ENCODE results near the gene SLC5A10.

Gene SLC5A10

GRCh38 chr17:18951941-18952842 is at the start of gene SLC5A10:
Gene SLC5A10, plus strand, starts transcription at chr17:18952165. Its CDS starts 41 bp downstream, at chr17:18952206.
- TF ChIP-seq GATA3 (IDR thresholded peaks at IDR 0.05; ENCODE audit: low read depth, low read length) (no peak), GATA2 (IDR thresholded peaks at IDR 0.05; ENCODE audit: low read depth, low read length) (no peak)

GRCh38 chr17:18904482-18904881 is 47.5 kb upstream of the SLC5A10 start:
- TF ChIP-seq GATA3 (IDR thresholded peaks at IDR 0.05; ENCODE audit: low read depth, low read length) (no peak), GATA2 (IDR thresholded peaks at IDR 0.05; ENCODE audit: low read depth, low read length) (no peak)

- TF ChIP-seq GATA3 (IDR thresholded peaks at IDR 0.05; ENCODE audit: low read depth, low read length): no peak
- no peak for TF ChIP-seq GATA2 (IDR thresholded peaks at IDR 0.05; ENCODE audit: low read depth, low read length)
Measured at GRCh38 chr17:18905226-18905625, 46.7 kb upstream of the SLC5A10 start.

GRCh38 chr17:18910326-18910725 is 41.6 kb upstream of the SLC5A10 start:
- TF ChIP-seq GATA2 (IDR thresholded peaks at IDR 0.05; ENCODE audit: low read depth, low read length) (no peak), GATA3 (IDR thresholded peaks at IDR 0.05; ENCODE audit: low read depth, low read length) (no peak)

- TF ChIP-seq GATA2 (IDR thresholded peaks at IDR 0.05; ENCODE audit: low read depth, low read length) (no peak), GATA3 (IDR thresholded peaks at IDR 0.05; ENCODE audit: low read depth, low read length) (no peak)
Measured at GRCh38 chr17:18910881-18911280, 41.1 kb upstream of the SLC5A10 start.

- TF ChIP-seq GATA2 (IDR thresholded peaks at IDR 0.05; ENCODE audit: low read depth, low read length) (no peak), GATA3 (IDR thresholded peaks at IDR 0.05; ENCODE audit: low read depth, low read length) (no peak)
Measured at GRCh38 chr17:18916816-18917500, 35.0 kb upstream of the SLC5A10 start.

GRCh38 chr17:18917506-18918032 is 34.4 kb upstream of the SLC5A10 start:
- TF ChIP-seq GATA2 (IDR thresholded peaks at IDR 0.05; ENCODE audit: low read depth, low read length) (no peak), GATA3 (IDR thresholded peaks at IDR 0.05; ENCODE audit: low read depth, low read length) (no peak)

GRCh38 chr17:18919963-18920362 is 32.0 kb upstream of the SLC5A10 start:
- no peak for TF ChIP-seq GATA3 (IDR thresholded peaks at IDR 0.05; ENCODE audit: low read depth, low read length)

- no peak for TF ChIP-seq GATA3 (IDR thresholded peaks at IDR 0.05; ENCODE audit: low read depth, low read length)
- no peak for TF ChIP-seq GATA2 (IDR thresholded peaks at IDR 0.05; ENCODE audit: low read depth, low read length)
Measured at GRCh38 chr17:18920911-18921441, 31.0 kb upstream of the SLC5A10 start.

- TF ChIP-seq GATA3 (IDR thresholded peaks at IDR 0.05; ENCODE audit: low read depth, low read length) (no peak), GATA2 (IDR thresholded peaks at IDR 0.05; ENCODE audit: low read depth, low read length) (no peak)
Measured at GRCh38 chr17:18921485-18921884, 30.5 kb upstream of the SLC5A10 start.

- TF ChIP-seq GATA2 (IDR thresholded peaks at IDR 0.05; ENCODE audit: low read depth, low read length): no peak
- no peak for TF ChIP-seq GATA3 (IDR thresholded peaks at IDR 0.05; ENCODE audit: low read depth, low read length)
Measured at GRCh38 chr17:18921912-18922451, 30.0 kb upstream of the SLC5A10 start.

GRCh38 chr17:18925187-18925586 is 26.8 kb upstream of the SLC5A10 start:
- no peak for TF ChIP-seq GATA2 (IDR thresholded peaks at IDR 0.05; ENCODE audit: low read depth, low read length)
- no peak for TF ChIP-seq GATA3 (IDR thresholded peaks at IDR 0.05; ENCODE audit: low read depth, low read length)

- TF ChIP-seq GATA3 (IDR thresholded peaks at IDR 0.05; ENCODE audit: low read depth, low read length) (no peak), GATA2 (IDR thresholded peaks at IDR 0.05; ENCODE audit: low read depth, low read length) (no peak)
Measured at GRCh38 chr17:18928628-18929125, 23.3 kb upstream of the SLC5A10 start.
